OCI-LY1 (cell line): Measurements from ENCODE around the gene PEX6.

Experiments
- H2AFZ ChIP-seq: fragments of 200-600 bp; sonication (generic), shearing (Covaris generic); 2 replicates; pipeline ENCODE4 v1.6.0; 2014; ENCODE audit warnings: antibody characterized with exemption, mild to moderate bottlenecking, low read length
- H3F3A ChIP-seq: fragments of 200-600 bp; sonication (generic), shearing (Covaris generic); 2 replicates; pipeline ENCODE4 v1.6.0; 2014; ENCODE audit warnings: mild to moderate bottlenecking, antibody characterized with exemption, low read length, moderate library complexity; ENCODE audit not compliant: insufficient read depth
- H3K27ac ChIP-seq: fragments of 200-600 bp; sonication (generic); 2 replicates; pipeline ENCODE4 v1.5.1; 2014; ENCODE audit warnings: low read length, mixed run types, mild to moderate bottlenecking, low read depth; ENCODE audit not compliant: poor library complexity, severe bottlenecking
- H3K27me3 ChIP-seq: fragments of 200-600 bp; sonication (generic); 2 replicates; pipeline ENCODE4 v1.6.0; 2014; ENCODE audit warnings: antibody characterized with exemption, mild to moderate bottlenecking, low read length, moderate library complexity; ENCODE audit not compliant: insufficient read depth
- H3K36me3 ChIP-seq: fragments of 200-600 bp; sonication (generic); 2 replicates; pipeline ENCODE4 v1.6.1; 2014; ENCODE audit warnings: mild to moderate bottlenecking, antibody characterized with exemption, low read length, moderate library complexity, mixed read lengths; ENCODE audit not compliant: insufficient read depth
- H3K4me1 ChIP-seq: fragments of 200-600 bp; sonication (generic); 2 replicates; pipeline ENCODE4 v1.5.1; 2014; ENCODE audit warnings: mild to moderate bottlenecking, low read length, moderate library complexity; ENCODE audit not compliant: insufficient read depth, severe bottlenecking
- H3K4me2 ChIP-seq: fragments of 200-600 bp; sonication (generic), shearing (Covaris generic); 2 replicates; pipeline ENCODE4 v1.6.1; 2014; ENCODE audit warnings: low read length
- H3K4me3 ChIP-seq: fragments of 200-600 bp; sonication (generic); 2 replicates; pipeline ENCODE4 v1.5.1; 2014; ENCODE audit warnings: low read length, low read depth, mild to moderate bottlenecking, mixed read lengths; ENCODE audit not compliant: poor library complexity, severe bottlenecking
- H3K79me2 ChIP-seq: fragments of 200-600 bp; shearing (Covaris generic); 2 replicates; pipeline ENCODE4 v1.6.1; 2016; ENCODE audit warnings: mixed run types, low read length, mixed read lengths; ENCODE audit not compliant: insufficient read depth
- H3K9ac ChIP-seq: fragments of 200-600 bp; sonication (generic), shearing (Covaris generic); 2 replicates; pipeline ENCODE4 v1.6.1; 2014; ENCODE audit warnings: mild to moderate bottlenecking, low read length, mixed read lengths
- H3K9me2 ChIP-seq: fragments of 200-600 bp; sonication (generic), shearing (Covaris generic); 2 replicates; pipeline ENCODE4 v1.6.1; 2014; ENCODE audit warnings: low read depth, mild to moderate bottlenecking, low read length, mixed read lengths
- H3K9me3 ChIP-seq: fragments of 200-600 bp; shearing (Covaris generic); 2 replicates; pipeline ENCODE4 v1.6.1; 2014; ENCODE audit warnings: low read length, mixed read lengths
- H4K20me1 ChIP-seq: fragments of 200-600 bp; sonication (generic), shearing (Covaris generic); 2 replicates; pipeline ENCODE4 v1.6.0; 2016; ENCODE audit warnings: mild to moderate bottlenecking, low read length; ENCODE audit not compliant: insufficient read depth
- CTCF ChIP-seq: fragments of 200-600 bp; sonication (generic), shearing (Covaris generic); IDR thresholded peaks from 2 replicates; pipeline ENCODE4 v1.5.1; 2017; ENCODE audit warnings: mild to moderate bottlenecking, antibody characterized with exemption, low read length, moderate library complexity, mixed read lengths
- EZH2 ChIP-seq: fragments of 200-600 bp; sonication (generic), shearing (Covaris generic); IDR thresholded peaks from 2 replicates; pipeline ENCODE4 v1.8.0; 2017; ENCODE audit warnings: borderline replicate concordance, mixed run types, mild to moderate bottlenecking, antibody characterized with exemption, low read length, moderate library complexity, mixed read lengths

Gene PEX6

GRCh38 chr6:43021270-43022047, 42.5 kb upstream of the PEX6 start, which contains the start of gene RRP36:
RRP36 (plus strand) TSS chr6:43021623; CDS start chr6:43021655, 32 bp downstream.
- Histone ChIP-seq H3K27me3 (no peaks in the 10 kb centered on the region), H4K20me1 (no peaks in the 10 kb centered on the region), H3K4me2 (peak within 1 kb of the TSS; percentile 79), H3K9ac (peak within 1 kb of the TSS; percentile 98), H3K9me2 (no peaks in the 10 kb centered on the region), H3K36me3 (peaks cover 63% of the 10 kb centered on the region), H3F3A (no peaks in the 10 kb centered on the region), H2AFZ (no peak within 1 kb of the TSS), H3K4me1 (peaks cover 21% of the 10 kb centered on the region), H3K79me2 (peaks cover 14% of the 10 kb centered on the region; the same call in 1 of the 2 replicates), H3K4me3 (peak within 1 kb of the TSS; percentile 98), H3K27ac (peak within 1 kb of the TSS; percentile 79), H3K9me3 (no peaks in the 10 kb centered on the region)
- no peak for TF ChIP-seq EZH2
- no peak for TF ChIP-seq CTCF

GRCh38 chr6:43020847-43021246, 41.9 kb upstream of the PEX6 start:
- no peak for TF ChIP-seq EZH2
- Histone ChIP-seq H3K27me3 (no peaks in the 10 kb centered on the region), H3K4me2 (peak overlapping the region; percentile 79), H3K4me1 (peaks cover 21% of the 10 kb centered on the region), H2AFZ (no peak overlapping the region), H3K9me2 (no peaks in the 10 kb centered on the region), H3K27ac (peak overlapping the region; percentile 49), H3K4me3 (peak overlapping the region; percentile 98), H4K20me1 (no peaks in the 10 kb centered on the region), H3K9ac (peak overlapping the region; percentile 98), H3F3A (no peaks in the 10 kb centered on the region), H3K36me3 (peaks cover 57% of the 10 kb centered on the region), H3K9me3 (no peaks in the 10 kb centered on the region), H3K79me2 (peaks cover 14% of the 10 kb centered on the region; the same call in 1 of the 2 replicates)

GRCh38 chr6:43020052-43020705, 41.2 kb upstream of the PEX6 start:
- Histone ChIP-seq H2AFZ (no peak overlapping the region), H3K9ac (no peak overlapping the region), H4K20me1 (no peaks in the 10 kb centered on the region), H3K4me2 (no peak overlapping the region), H3K27me3 (no peaks in the 10 kb centered on the region), H3F3A (no peaks in the 10 kb centered on the region), H3K27ac (no peak overlapping the region), H3K4me1 (peaks cover 26% of the 10 kb centered on the region), H3K36me3 (peaks cover 52% of the 10 kb centered on the region), H3K79me2 (peaks cover 15% of the 10 kb centered on the region; the same call in 1 of the 2 replicates), H3K9me3 (no peaks in the 10 kb centered on the region), H3K9me2 (no peaks in the 10 kb centered on the region), H3K4me3 (no peak overlapping the region)
- no peak for TF ChIP-seq EZH2
- no peak for TF ChIP-seq CTCF
